Measurements from ENCODE around the gene OBP2A. TPM values are rescaled to one million over a fixed set of nuclear protein-coding genes. Genes with fewer than 3 reads are reported as not detected.
"Not testable (repeated sequence)": the region's sequence is repeated elsewhere in the genome, so short reads cannot be mapped to it uniquely, and the experiment has no call there.

Gene OBP2A
- total RNA-seq, 1 donor from 2014 or later = not detected

- no peak overlapping the region for H3K4me3 ChIP-seq
- peaks cover 3% of the 10 kb centered on the region for H3K27me3 ChIP-seq (ENCODE audit: low read depth)
- no peak overlapping the region for H3K27ac ChIP-seq
- H3K4me1 ChIP-seq = no peaks in the 10 kb centered on the region
- DNase-seq = no peak
- TF ChIP-seq CTCF (IDR thresholded peaks at IDR 0.05) = no peak
- intact Hi-C loops (cut with DNase I) = no loop called here
- H3K36me3 ChIP-seq = no peaks in the 10 kb centered on the region
- no peaks in the 10 kb centered on the region for H3K9me3 ChIP-seq
- ATAC-seq = no peak
Observed at GRCh38 chr9:135536216-135536615, 9.7 kb upstream of the OBP2A start.

GRCh38 chr9:135543262-135543894 lies 2.5 kb upstream of the OBP2A start:
- intact Hi-C loops (cut with DNase I); ATAC-seq; H3K36me3 ChIP-seq; H3K4me3 ChIP-seq; H3K9me3 ChIP-seq; DNase-seq; H3K4me1 ChIP-seq; H3K27ac ChIP-seq; H3K27me3 ChIP-seq (ENCODE audit: low read depth): not testable (repeated sequence)

- H3K4me3 ChIP-seq = no peak overlapping the region
- no peak for TF ChIP-seq CTCF (IDR thresholded peaks at IDR 0.05)
- H3K27ac ChIP-seq = no peak overlapping the region
- ATAC-seq (no peak), DNase-seq (no peak)
- no peaks in the 10 kb centered on the region for H3K36me3 ChIP-seq
- no peaks in the 10 kb centered on the region for H3K27me3 ChIP-seq (ENCODE audit: low read depth)
- no peaks in the 10 kb centered on the region for H3K9me3 ChIP-seq
- intact Hi-C loops (cut with DNase I) = no loop called here
- no peaks in the 10 kb centered on the region for H3K4me1 ChIP-seq
Observed at GRCh38 chr9:135544981-135545635, 818 bp upstream of the OBP2A start.

- intact Hi-C loops (cut with DNase I); ATAC-seq; H3K36me3 ChIP-seq; H3K9me3 ChIP-seq; DNase-seq; H3K27ac ChIP-seq; H3K27me3 ChIP-seq (ENCODE audit: low read depth); H3K4me3 ChIP-seq; H3K4me1 ChIP-seq: not testable (repeated sequence)
Observed at GRCh38 chr9:135546792-135547617, 1.1 kb downstream of the OBP2A start.

- no peak for DNase-seq
- Histone ChIP-seq H3K27ac (no peak overlapping the region), H3K4me1 (no peaks in the 10 kb centered on the region), H3K27me3 (ENCODE audit: low read depth) (no peaks in the 10 kb centered on the region), H3K9me3 (no peaks in the 10 kb centered on the region), H3K36me3 (no peaks in the 10 kb centered on the region), H3K4me3 (no peak overlapping the region)
- TF ChIP-seq CTCF (IDR thresholded peaks at IDR 0.05) = no peak
- intact Hi-C loops (cut with DNase I) = no loop called here
- no peak for ATAC-seq
Observed at GRCh38 chr9:135547756-135548736, 2.1 kb downstream of the OBP2A start.

- H3K9me3 ChIP-seq; H3K4me3 ChIP-seq; ATAC-seq; H3K4me1 ChIP-seq; H3K27ac ChIP-seq; intact Hi-C loops (cut with DNase I); H3K36me3 ChIP-seq; H3K27me3 ChIP-seq (ENCODE audit: low read depth); DNase-seq: not testable (repeated sequence)
Observed at GRCh38 chr9:135549478-135550343, 3.8 kb downstream of the OBP2A start.
